GM19043 (cell line): ENCODE results near the gene SLC37A2.

Experiments
- ATAC-seq: cut with Tn5 transposase; IDR thresholded peaks from one replicate; pipeline ENCODE4 v1.9.1; 2021; ENCODE audit warnings: low read depth; ENCODE audit not compliant: unreplicated experiment

Gene SLC37A2

DNA sequence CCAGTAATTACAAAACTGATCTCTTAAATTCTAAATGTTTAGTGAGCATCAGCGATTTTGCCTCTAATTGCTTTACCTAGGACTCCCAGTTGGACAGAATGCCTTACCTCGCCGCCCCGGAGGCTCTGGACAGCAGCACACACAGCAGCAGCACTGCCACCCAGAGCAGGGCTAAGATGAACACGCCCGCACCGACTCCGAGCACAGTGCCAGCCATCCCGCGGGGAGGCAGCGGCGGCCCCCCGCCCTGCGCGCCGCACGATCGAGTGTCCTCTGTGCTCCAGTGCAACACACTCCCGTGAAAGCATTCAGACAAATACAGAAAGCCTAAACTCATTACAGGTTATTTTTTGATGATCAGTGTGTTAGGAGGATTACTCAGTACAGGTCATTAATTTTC, 38.9 kb downstream of the SLC37A2 start:
- ATAC-seq, result no peak

DNA sequence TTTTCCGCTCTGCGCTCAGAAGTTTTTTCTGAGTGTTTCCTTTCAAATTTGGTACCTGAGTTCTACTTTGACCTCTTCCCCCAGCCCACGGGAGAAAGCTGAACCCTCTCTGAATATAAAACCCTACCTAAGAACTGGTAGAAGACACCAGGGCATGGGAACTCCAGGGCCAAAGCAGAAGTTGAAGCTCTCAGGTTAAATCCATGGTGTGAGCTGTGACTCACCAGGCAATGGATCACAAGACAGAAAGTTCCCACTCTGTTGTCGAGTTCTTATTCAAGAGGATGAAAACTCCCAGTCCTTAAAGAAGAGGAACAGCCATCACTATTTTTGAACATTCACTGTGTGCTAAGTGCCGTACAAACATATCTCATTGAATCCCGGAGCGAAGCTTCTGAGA, 39.4 kb downstream of the SLC37A2 start:
- ATAC-seq, result no peak

DNA sequence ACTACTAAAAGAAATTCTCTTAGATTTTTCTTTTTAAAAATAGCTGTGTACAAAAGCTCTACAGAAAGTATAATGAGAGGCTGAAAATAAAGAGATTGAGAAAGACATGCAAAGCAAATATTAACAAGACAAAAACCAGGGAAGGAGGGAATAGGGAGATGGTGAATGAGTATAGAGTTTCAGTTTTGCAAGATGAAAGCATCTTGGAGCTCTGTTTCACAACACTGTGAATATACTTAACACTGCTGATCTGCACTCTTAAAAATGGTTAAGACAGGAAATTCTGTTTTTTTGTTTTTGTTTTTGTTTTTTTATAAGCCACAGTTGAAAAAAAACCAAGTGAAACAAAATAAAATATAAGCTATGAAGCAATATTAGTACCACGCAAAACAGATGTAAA, 42.8 kb downstream of the SLC37A2 start:
- ATAC-seq, result no peak

DNA sequence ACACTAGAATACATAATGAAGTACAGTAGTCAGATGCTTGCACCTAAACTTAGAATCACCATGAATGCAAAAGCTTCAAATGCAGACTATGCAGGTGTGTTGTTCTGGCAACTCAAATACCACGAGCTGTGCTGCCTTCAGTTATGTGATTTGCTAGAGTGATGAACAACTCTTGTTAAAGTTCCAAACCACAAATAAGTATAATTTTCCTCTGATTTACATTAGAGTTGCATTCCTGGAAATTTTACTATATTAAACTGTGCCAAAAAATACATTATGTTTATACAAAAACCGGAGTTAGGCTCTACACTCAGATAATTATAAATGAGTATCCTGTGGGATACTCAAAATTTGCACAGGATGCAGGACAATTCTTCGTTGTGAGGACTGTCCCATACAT, 45.4 kb downstream of the SLC37A2 start:
- ATAC-seq, result no peak

DNA sequence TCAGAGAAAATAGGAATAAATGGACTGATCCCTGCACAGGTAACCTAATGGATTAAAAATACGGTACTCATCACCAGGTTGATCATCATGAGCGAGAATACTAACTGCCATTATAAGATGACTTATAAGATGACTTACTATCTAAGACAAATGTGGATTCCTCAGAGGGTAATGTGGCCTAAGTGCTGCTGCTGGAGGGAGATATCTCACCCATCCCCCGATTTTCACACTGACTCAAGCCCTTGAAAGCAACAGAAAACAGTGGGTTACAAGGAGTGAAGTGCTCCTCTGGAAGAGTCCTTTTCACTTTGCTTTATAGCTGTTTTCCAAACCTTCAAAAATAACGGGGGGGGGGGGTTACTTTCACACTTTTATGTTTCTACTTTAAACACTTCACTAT, 47.4 kb downstream of the SLC37A2 start:
- no peak for ATAC-seq

DNA sequence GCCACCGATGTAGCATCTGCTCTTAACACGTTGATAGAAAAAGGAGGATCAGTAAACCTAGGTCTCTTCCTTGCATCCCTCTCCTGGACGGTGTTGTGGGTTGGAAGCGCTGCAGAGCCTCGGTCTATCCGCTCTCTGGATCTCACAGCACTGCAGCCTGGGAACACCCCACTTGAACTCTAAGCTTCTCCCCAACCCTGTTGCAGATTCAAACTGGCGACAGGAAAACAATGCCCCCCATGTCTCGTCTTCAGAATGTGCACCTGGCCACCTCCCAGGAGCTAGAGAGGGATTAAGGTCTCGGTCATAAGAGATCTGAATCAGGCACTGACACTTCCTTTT, 47.9 kb downstream of the SLC37A2 start:
- ATAC-seq, result no peak

DNA sequence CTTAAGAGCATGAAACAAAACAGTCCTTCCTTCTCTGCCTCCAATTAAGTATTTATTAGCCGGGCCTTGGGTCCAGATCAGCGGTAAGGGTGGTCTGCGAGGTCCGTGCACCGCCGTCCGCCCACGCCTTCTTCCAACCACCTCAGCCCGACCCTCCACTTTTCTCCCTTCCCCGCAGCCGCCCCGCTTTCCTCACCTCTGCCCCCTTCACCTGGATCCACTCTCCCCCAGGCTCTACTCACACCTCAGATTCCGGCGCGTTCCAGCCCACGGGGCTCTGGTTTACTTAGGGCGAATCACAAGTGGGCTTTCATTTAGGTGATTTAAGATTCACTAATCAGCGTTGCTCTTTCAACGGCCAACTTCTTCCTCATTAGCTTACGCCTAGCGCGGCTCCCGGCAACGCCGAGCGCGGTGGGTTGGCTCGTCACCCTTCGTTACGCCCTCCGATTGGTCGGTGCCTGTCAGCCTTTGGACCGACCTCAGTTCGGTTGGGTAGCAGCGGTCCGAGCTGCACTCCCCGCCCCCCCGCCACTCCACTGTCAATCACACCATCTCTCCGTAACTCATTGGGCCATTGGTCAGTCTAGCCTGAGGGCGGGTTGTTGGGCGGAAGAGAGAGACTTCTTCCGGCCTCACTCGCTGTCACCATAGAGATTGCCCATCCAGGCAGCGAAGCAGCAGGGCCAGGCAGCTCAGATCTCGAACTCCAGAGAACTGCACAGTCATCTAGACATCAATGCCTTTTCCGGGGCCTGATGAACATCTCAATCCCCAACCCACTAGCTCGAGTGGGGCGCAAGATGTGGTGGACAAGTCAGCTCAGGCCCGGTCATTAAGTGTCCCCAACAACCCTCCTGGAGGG, 48.5 kb downstream of the SLC37A2 start, which contains the start of gene TMEM218:
TSS of gene TMEM218 (minus strand) at position 284 of the 865 bp plus-strand sequence. CDS start 9,385 bp downstream, outside the sequence.
- ATAC-seq, result peak; percentile 94

DNA sequence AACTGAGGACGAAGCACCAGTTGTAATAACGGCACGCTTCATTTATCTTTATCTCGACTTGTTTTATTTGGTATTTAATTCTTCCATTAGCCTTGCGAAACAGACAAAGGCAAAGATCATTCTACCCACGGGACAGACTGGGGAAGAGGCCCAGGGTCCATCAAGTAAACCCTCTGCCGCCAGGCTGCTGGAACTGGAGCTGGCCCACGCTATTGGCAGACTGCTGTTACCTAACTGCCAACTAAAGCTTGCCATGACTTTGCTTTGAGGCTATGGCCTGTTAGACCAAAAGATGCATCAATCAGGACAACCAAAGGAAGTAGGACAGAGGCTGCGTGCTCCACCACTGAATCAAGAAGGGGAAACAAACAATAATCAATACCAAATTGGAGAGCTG, 49.1 kb downstream of the SLC37A2 start:
- no peak for ATAC-seq

DNA sequence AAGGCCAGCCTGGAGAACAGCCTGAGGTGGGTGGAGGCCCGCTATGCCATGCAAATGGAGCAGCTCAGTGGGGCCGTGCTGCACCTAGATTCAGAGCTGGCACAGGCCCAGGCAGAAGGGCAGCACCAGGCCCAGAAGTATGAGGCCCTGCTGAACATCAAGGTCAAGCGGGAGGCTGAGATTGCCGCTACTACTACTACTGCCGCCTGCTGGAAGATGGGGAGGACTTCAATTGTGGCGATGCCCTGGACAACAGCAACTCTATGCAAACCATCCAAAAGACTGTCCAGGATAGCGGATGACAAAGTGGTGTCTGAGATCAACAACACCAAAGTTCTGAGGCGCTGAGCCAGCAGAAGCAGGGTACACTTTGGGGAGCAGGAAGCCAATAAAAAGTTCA, 51.4 kb downstream of the SLC37A2 start:
- no peak for ATAC-seq

DNA sequence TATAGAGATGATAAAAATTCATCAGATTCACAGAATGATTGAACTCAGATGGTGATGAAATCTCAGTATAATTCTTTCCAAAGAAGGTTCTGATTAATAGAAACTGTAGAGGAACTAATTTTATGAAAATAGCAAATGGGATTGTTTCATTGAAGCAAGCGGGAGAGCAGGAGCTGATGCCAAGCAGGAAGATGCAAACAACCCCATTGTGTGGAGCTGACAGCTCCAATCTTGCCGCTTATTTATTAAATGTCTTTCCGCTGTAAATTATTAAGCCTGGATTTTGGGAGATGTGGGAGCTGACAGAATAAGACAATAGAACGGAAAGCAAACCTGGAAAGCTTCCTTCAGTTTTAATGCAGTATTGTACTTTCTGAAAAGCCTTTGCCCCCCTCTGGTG, 54.3 kb downstream of the SLC37A2 start:
- ATAC-seq, result no peak

DNA sequence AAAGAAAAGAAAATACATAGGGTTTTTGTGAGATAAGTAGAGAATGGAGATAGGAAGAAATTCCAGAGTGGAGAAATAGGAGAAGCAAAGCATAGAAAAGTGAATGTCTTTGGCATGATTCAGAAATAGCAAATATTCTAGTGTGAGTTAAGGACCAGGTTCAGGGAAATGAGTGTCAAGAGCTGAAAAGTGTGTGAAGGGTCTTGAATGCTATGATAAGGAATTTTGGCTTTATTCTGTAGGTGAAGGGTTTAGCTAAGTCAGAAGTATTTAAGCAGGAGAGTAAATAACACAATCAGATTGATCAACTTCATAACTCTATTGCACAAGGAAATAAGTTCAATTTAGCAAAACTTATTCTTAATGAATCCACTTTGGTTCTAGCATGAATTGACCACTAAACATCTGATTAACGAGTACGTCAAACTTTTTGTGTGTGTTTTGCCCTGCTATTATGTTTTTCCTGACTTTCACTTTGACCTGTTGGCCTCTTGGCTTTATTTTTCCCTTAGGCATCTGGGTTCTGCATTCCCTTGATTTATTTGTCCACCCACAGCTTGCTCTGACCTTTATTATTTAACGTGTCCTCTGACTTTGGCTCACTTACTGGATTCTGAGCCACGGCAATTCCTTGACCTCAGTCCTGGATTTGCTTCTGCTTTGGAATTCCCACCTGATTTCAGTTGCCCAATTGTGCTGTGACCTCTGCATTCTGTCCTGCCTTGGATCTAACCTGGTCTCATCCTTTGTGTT, 60.3 kb downstream of the SLC37A2 start:
- no peak for ATAC-seq

DNA sequence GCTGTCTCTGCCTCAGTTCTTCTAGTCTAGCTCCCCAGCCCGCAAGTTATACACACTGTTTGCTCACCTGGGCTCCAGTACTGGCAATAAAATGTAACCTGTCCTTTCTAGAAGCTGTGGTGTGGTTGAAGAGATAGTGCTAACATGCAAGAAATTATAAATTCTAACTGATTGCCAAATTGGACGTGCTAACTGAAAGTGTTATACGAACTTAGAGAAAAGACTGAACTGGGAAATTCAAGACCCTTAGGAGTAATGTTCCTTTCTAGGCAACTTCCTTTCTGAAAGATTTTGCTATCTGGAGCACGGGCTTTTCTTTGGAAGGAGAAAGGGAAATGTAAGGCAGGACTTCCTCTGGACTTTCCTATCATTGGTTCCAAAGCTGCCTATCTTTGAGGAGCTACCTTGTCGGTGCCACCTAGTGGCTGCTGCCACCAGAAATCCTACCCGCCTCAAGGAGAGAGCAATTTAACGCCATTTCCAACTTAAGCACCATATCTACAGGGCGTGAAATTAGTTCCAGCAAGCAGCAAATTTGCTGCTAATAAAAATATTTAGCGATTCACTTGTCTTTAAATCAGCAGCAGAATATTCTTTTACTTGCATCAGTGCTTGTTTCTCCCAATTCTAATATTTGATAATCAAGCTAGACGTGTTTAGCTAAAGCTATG, 61.0 kb downstream of the SLC37A2 start:
- no peak for ATAC-seq

DNA sequence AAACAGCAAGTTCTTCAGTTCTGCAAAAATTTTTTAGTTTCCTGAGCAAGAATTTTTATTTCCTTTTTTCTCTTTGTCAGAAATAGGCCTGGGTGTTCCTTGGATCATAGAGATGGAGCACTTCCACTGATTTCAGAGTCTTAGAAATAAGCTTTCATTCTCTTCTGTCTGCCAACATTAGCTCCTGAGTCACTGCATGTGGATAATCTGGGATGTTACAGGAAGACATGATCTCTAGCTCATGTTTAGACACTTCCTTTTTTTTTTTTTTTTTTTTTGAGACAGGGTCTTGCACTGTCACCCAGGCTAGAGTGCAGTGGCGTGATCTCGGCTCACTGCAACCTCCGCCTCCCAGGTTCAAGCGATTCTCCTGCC, 61.5 kb downstream of the SLC37A2 start:
- ATAC-seq, result no peak

DNA sequence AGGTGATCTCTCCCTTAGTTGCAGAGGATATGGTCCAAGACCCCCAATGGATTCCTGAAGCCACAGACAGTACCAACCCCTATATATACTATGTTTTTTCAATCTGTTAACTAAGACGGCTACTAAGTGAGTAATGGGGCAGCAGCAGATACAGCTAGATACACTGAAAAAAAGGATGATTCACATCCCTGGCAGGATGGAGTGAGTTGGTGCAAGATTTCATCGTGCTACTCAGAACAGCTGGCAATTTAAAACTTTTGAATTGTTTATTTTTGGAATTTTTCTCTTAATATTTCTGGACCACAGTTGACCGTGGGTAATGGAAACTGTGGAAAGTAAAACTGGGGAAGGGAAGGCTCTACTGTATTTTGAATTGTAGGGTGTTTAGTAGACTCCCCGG, 65.3 kb downstream of the SLC37A2 start:
- no peak for ATAC-seq

DNA sequence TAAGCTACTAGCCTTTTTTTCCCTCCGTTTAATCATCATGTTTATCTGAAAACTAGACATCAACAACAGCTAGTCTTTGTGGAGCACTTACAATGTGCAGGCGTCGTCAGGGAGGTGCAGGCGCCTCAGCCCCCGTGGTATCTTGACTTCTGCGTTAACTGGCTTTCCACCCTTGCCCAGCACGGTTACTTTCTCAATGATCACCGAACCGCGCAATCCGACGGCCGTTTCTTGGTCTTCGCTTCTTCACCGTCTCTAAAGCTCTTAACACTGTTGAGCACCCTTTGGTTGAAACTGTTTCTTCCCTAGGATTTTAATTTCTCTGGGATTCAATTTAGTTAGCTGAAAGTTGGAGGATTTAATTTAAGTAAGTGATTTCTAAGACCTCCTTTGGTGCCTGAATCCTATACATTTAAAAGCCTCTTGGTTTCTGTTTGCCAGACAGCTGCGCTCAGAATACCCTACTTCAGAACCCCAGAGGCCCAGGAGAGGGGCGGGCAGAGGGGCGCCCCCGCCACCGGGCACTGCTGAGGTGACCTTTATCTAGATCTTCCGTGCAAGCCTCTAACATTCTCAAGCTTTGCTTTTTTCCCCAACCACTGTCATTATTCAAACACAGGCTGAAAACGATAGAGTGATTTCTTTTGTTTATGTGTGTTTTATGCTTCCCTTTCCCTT, 66.3 kb downstream of the SLC37A2 start:
- no peak for ATAC-seq

DNA sequence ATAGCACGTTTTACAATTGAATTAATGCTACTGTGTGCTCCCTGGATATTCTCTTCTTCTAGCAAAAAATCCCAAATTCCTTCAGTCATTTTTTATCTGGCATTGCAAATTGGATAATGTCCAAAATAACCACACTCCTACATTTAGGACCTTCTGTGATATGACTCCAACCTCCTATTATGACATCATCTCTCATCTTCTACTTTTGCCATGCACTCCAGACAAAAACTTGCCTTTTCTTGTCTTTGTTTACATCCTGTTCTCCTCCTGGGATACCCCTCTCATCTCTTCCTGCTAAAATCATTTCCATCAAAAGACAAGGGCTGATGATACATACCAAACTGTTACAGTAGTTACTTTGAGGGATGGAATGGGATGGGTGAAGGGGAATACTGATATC, 69.0 kb downstream of the SLC37A2 start:
- ATAC-seq, result no peak

DNA sequence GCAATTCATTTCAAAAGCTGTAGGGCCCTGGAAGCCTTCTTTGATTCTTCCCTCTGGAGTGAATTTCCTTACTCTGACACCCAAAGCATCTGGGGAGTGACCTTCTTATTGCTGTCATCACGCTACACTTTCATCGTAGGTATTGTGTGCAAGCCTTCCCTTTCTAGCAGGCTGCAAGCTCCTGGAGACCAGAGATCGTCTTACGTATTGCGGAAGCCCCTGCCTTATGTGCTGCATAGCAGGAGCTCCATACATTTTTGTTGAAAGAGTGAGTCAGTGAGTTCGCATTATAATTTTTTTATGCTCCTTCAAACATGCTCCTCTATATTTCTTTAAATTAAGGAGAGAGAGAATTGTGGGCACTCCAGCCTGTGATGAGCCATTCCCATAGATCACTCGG, 69.5 kb downstream of the SLC37A2 start:
- ATAC-seq, result no peak

DNA sequence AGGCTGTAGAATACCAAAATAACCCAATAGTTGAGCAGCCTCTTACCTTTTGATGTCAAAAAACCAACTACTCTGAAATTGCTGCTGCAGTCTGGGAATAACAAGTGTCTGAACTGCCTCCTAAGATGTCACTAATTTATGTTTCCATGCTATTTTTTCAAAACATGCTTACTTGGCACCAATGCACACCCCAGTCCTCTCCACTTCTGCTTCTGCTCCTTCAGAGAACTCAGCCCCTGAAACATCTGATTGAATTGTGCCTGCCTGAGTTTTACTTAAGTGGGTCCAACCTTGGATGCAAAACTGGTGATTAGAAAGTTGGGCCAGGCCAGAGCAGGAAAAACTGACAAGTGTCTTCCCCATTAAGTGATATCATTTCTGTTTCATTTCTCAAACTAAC, 72.9 kb downstream of the SLC37A2 start:
- ATAC-seq, result no peak

DNA sequence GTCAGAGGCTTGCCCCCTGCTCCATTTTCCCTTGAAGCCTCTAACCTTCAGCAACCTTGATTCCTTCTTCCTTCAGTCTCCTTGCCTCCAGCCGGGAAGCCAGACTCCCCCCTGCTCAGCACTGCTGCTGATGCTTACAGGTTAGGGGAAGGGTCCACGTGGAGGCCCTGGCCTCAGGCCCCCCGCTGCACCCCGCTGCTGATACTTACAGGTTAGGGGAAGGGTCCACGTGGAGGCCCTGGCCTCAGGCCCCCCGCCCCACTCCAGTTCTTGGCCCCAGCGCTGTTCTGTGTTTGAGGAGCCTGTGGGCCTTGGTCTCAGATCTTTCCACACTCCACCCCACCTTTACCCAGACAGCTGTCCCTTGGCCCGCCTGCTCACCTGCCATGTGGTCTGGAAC, 75.9 kb downstream of the SLC37A2 start:
- no peak for ATAC-seq

DNA sequence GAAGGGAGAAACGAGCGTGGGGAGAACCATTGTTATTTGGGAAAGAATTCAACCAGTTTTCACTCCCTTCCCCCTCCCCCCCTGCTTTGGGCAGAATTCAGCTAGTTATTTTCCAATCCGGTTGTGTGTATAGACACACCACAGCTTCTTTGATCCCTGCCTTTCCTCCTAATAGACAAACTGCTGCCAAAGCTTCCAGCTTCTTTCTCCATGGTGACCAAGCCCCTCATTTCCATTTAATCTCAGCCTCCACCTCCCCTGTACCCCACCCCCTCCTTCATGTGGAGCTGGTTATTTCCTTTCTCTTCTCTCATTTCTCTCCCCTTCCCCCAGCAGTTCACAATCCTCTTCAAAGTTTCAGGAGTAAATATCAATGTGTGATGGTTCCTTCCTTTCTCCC, 76.7 kb downstream of the SLC37A2 start:
- ATAC-seq, result no peak
